GM12878 (cell line): ENCODE measurements around the gene PPP1R13L. TPM values are rescaled to one million over a fixed set of nuclear protein-coding genes. Genes with fewer than 3 reads are reported as not detected.

Experiments used
- ATAC-seq: fragments of 200-7000 bp; cut with Tn5 transposase; 3 replicates; pipeline ENCODE4 v1.9.1; 2020; ENCODE audit warnings: mild to moderate bottlenecking, moderate library complexity
- BruUV-seq: library from RNA; stranded (reverse); fragments of 400-500 nt; replicated peaks from 2 replicates; lab custom pipeline; 2021; lab: Mats Ljungman, UMichigan
- CTCF ChIA-PET: fragments of 300-600 bp; sonication (Branson Sonifier 250); formaldehyde crosslinking; extraction: SDS; loops from one replicate; lab custom pipeline; 2021; ENCODE audit warnings: inconsistent platforms; lab: Yijun Ruan, JAX
- POLR2A ChIA-PET: fragments of 350-600 bp; formaldehyde crosslinking; extraction: SDS; loops from one replicate; lab custom pipeline; 2021; ENCODE audit warnings: inconsistent platforms; lab: Charles Lee
- RAD21 ChIA-PET: fragments of 300-600 bp; sonication (Branson Sonifier 250); formaldehyde crosslinking; loops from one replicate; lab custom pipeline; 2023; ENCODE audit warnings: antibody characterized with exemption; ENCODE audit not compliant: unreplicated experiment; lab: Charles Lee
- SMC1A ChIA-PET: fragments of 300-600 bp; sonication (Branson Sonifier 250); formaldehyde crosslinking; loops from one replicate; lab custom pipeline; 2023; ENCODE audit not compliant: unreplicated experiment, uncharacterized antibody; lab: Charles Lee
- DNase-seq: peaks from one replicate; pipeline ENCODE4 v3.0.0-alpha.2; 2011; ENCODE audit warnings: low read depth, low spot score
- FAIRE-seq: peaks from 3 replicates; lab custom pipeline; 2011; peaks lifted over from hg19 to GRCh38; lab: Jason Lieb, UNC
- H2AFZ ChIP-seq: 2 replicates; pipeline ENCODE4 v1.6.0; 2011; ENCODE audit warnings: low read depth, low read length, control low read depth; ENCODE audit not compliant: control insufficient read depth
- H3K27ac ChIP-seq: 2 replicates; pipeline ENCODE4 v1.5.1; 2011; ENCODE audit warnings: control low read depth; ENCODE audit not compliant: control insufficient read depth, insufficient read depth
- H3K27me3 ChIP-seq, 2 experiments: replicated peaks in 1 of 2; 2 replicates each; pipeline versions ENCODE4 v1.6.0 to v1.6.1; 2011; ENCODE audit warnings: low read length in 1 of 2; ENCODE audit not compliant: control insufficient read depth in 2 of 2, insufficient read depth in 2 of 2
- H3K36me3 ChIP-seq, 2 experiments: 2 replicates each; pipeline ENCODE4 v1.5.1; 2011; ENCODE audit warnings: low read length in 1 of 2; ENCODE audit not compliant: control insufficient read depth in 2 of 2, insufficient read depth in 2 of 2
- H3K4me1 ChIP-seq: 2 replicates; pipeline ENCODE4 v1.6.1; 2011; ENCODE audit warnings: mild to moderate bottlenecking, low read length, moderate library complexity, mixed read lengths; ENCODE audit not compliant: control insufficient read depth, insufficient read depth
- H3K4me2 ChIP-seq: 2 replicates; pipeline ENCODE4 v1.6.0; 2011; ENCODE audit warnings: control low read depth; ENCODE audit not compliant: control insufficient read depth, insufficient read depth
- H3K4me3 ChIP-seq: fragments of 200-600 bp; sonication (generic); 2 replicates; pipeline ENCODE4 v1.5.1; 2016
- H3K79me2 ChIP-seq: 2 replicates; pipeline ENCODE4 v1.6.0; 2011; ENCODE audit warnings: low read length; ENCODE audit not compliant: control insufficient read depth, insufficient read depth
- H3K9ac ChIP-seq: 2 replicates; pipeline ENCODE4 v1.8.0; 2011; ENCODE audit warnings: low read length, control low read depth, mixed read lengths; ENCODE audit not compliant: control insufficient read depth, insufficient read depth
- H3K9me3 ChIP-seq: replicated peaks from 3 replicates; pipeline ENCODE4 v1.5.1; 2011; ENCODE audit warnings: mild to moderate bottlenecking, low read length; ENCODE audit not compliant: control insufficient read depth, insufficient read depth
- H4K20me1 ChIP-seq: 2 replicates; pipeline ENCODE4 v1.6.0; 2011; ENCODE audit not compliant: control insufficient read depth, insufficient read depth
- CEBPB ChIP-seq, 2 experiments: fragments of 150-350 bp in 1 of 2; IDR thresholded peaks; 2 replicates each; pipeline ENCODE4 v1.6.1; 2012 to 2014; ENCODE audit warnings: low read depth in 2 of 2, low read length in 2 of 2, borderline replicate concordance in 1 of 2, inconsistent platforms in 1 of 2
- CHD4 ChIP-seq: fragments of 200-600 bp; sonication (generic); IDR thresholded peaks from 2 replicates; pipeline ENCODE4 v1.6.1; 2016; ENCODE audit warnings: mild to moderate bottlenecking
- ETV6 ChIP-seq, 2 experiments: fragments of 450-650 bp in 1 of 2; IDR thresholded peaks in 1 of 2; conservative IDR thresholded peaks in 1 of 2; 2 replicates each; pipeline ENCODE4 v1.6.1; 2014; ENCODE audit warnings: antibody characterized with exemption in 1 of 2, borderline replicate concordance in 1 of 2, low read depth in 1 of 2, mild to moderate bottlenecking in 1 of 2, moderate library complexity in 1 of 2
- FOS ChIP-seq: IDR thresholded peaks from 3 replicates; pipeline ENCODE4 v1.6.1; 2011; ENCODE audit warnings: borderline replicate concordance; ENCODE audit not compliant: insufficient read length; ENCODE audit errors: extremely low read depth
- FOXK2 ChIP-seq: fragments of 450-650 bp; IDR thresholded peaks from 2 replicates; pipeline ENCODE4 v1.6.1; 2017; ENCODE audit warnings: mild to moderate bottlenecking, moderate library complexity
- MYC ChIP-seq: IDR thresholded peaks from 2 replicates; pipeline ENCODE4 v1.6.1; 2011; ENCODE audit warnings: mild to moderate bottlenecking, low read length, moderate library complexity, inconsistent platforms; ENCODE audit not compliant: insufficient read depth, insufficient replicate concordance, insufficient read length, severe bottlenecking
- NFYB ChIP-seq: IDR thresholded peaks from 2 replicates; pipeline ENCODE4 v1.6.1; 2011; ENCODE audit warnings: low read depth, mild to moderate bottlenecking, low read length, improper control_type of control experiment, moderate library complexity; ENCODE audit not compliant: insufficient read depth
- TBL1XR1 ChIP-seq: IDR thresholded peaks from 2 replicates; pipeline ENCODE4 v1.6.1; 2012; ENCODE audit warnings: low read depth, low read length, improper control_type of control experiment
- ZBED1 ChIP-seq: IDR thresholded peaks from 2 replicates; pipeline ENCODE4 v1.6.1; 2016; ENCODE audit warnings: borderline replicate concordance
- WGBS: methylation state at CpG from one replicate; pipeline ENCODE4 v1.1.6; 2016; ENCODE audit warnings: low lambda C conversion rate; ENCODE audit not compliant: insufficient replicate concordance, insufficient coverage; ENCODE audit errors: missing lambda C conversion rate; 5-methylcytosine and 5-hydroxymethylcytosine counted together
- in situ Hi-C: fragments of 300-500 bp; cut with MboI; formaldehyde crosslinking; loops from 9 replicates; pipeline ENCODE4 v1.14.3; 2018; ENCODE audit warnings: mixed read lengths
- intact Hi-C: fragments of 100-400 bp; cut with micrococcal nuclease; formaldehyde crosslinking; loops from one replicate; pipeline ENCODE4 v1.14.2; 2022; ENCODE audit not compliant: unreplicated experiment
- polyA plus RNA-seq, 11 experiments: library from polyadenylated mRNA; depleted of rRNA in 4 of 11; unstranded in 6 of 11; stranded (reverse) in 5 of 11; fragments of >200 nt; fragmentation: Nextera tagmentation in 4 of 11; fragmentation: Illumina TruSeq in 1 of 11; extraction: Ambion mirVana in 4 of 11; extraction: Trizol in 1 of 11; gene quantifications; 1 replicate in 1 of 11; 2 replicates in 10 of 11; pipeline versions ENCODE4 v1.2.1 to v1.2.3, GENCODE V29; 2011 to 2016; ENCODE audit warnings: inconsistent platforms in 2 of 11, missing spikeins in 2 of 11, low read depth in 1 of 11
- total RNA-seq, 4 experiments: library from RNA; depleted of rRNA in 3 of 4; stranded (reverse); fragments of >200 nt in 3 of 4; fragmentation: Illumina TruSeq in 1 of 4; extraction: Trizol in 1 of 4; gene quantifications; 2 replicates each; pipeline versions ENCODE4 v1.2.1 to v1.2.3, GENCODE V29; 2013 to 2021
- TF ChIP-seq, protein P1 (sequence below): fragments of 450-650 bp; IDR thresholded peaks from 2 replicates; pipeline ENCODE4 v1.6.1; 2016; ENCODE audit warnings: mild to moderate bottlenecking
- TF ChIP-seq, protein P2 (sequence below): fragments of 450-650 bp; IDR thresholded peaks from 2 replicates; pipeline ENCODE4 v1.6.1; 2016; ENCODE audit warnings: mild to moderate bottlenecking, moderate library complexity, borderline replicate concordance

PPP1R13L gene
- total and polyA plus RNA-seq, 10 of the 15 experiments (the other 5 are each of a cell fraction or from before 2014, with no cell fraction given): 0.40 to 10.0 (median 2.5) TPM

DNA sequence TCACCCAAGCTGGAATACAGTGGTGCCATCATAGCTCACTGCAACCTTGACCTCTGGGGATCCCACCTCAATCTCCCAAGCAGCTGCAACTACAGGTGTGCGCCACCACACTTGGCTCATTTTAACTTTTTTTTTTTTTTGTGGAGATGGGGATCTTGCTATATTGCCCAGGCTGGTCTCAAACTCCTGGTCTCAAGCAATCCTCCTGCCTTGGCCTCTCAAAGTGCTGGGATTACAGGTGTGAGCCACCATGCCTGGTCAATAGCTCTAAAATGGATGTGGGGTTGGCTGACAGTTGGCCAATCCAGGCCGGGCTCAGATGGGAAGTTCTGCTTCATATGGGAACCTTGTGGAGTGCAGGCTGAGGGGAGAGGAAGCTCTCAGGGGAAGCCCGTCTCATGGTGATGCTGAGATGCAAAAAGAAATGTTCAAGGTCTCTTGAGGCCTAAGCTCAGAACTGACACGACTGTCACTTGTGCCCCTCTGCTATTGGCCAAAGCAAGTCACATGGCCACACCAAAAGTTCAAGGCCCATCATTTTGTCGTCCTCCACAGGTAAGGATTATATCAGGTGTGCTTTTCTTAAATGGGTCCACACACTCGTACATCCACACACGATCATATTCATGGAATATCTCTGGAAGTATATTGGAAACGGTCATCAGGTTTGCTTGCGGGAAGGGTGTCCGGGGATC, 71.1 kb downstream of the PPP1R13L start (continued):
- TF ChIP-seq CEBPB (IDR thresholded peaks at IDR 0.05; ENCODE audit: borderline replicate concordance in 1 of 2, low read depth in 2 of 2, low read length in 2 of 2) (no peak), MYC (no peak), NFYB (0 out of 2 replicates have a peak, but pooled peaks have one; percentile 11), TBL1XR1 (no peak), FOXK2 (no peak)
- TF ChIP-seq, all 136 proteins: peak for 2

DNA sequence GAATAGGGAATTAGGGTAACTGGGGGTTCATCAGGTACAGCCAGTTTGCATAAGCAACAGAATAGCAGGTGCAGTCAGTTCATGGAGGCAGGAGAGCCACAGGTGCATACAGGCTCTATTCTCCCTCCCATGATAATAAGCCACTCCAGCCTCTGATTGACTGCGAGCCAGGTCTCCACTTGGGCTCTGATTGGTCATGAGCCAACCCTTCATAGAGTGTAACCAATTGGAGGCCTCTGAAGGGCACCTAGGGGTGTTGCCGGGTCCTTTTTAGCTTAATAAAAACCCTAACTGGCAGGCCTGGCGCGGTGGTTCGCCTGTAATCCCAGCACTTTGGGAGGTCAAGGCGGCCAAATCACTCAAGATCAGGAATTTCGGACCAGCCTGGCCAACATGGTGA, 73.5 kb downstream of the PPP1R13L start:
- no peaks in the 10 kb centered on the region for H4K20me1 ChIP-seq
- SMC1A ChIA-PET: no interaction called here
- no peak overlapping the region for H3K27ac ChIP-seq
- H2AFZ ChIP-seq: no peak overlapping the region
- TF ChIP-seq FOS: no peak
- TF ChIP-seq, protein P1, sequence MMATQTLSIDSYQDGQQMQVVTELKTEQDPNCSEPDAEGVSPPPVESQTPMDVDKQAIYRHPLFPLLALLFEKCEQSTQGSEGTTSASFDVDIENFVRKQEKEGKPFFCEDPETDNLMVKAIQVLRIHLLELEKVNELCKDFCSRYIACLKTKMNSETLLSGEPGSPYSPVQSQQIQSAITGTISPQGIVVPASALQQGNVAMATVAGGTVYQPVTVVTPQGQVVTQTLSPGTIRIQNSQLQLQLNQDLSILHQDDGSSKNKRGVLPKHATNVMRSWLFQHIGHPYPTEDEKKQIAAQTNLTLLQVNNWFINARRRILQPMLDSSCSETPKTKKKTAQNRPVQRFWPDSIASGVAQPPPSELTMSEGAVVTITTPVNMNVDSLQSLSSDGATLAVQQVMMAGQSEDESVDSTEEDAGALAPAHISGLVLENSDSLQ: 0 out of 2 replicates have a peak, but pooled peaks have one; percentile 26
- TF ChIP-seq ZBED1: no peak
- TF ChIP-seq, protein P2, sequence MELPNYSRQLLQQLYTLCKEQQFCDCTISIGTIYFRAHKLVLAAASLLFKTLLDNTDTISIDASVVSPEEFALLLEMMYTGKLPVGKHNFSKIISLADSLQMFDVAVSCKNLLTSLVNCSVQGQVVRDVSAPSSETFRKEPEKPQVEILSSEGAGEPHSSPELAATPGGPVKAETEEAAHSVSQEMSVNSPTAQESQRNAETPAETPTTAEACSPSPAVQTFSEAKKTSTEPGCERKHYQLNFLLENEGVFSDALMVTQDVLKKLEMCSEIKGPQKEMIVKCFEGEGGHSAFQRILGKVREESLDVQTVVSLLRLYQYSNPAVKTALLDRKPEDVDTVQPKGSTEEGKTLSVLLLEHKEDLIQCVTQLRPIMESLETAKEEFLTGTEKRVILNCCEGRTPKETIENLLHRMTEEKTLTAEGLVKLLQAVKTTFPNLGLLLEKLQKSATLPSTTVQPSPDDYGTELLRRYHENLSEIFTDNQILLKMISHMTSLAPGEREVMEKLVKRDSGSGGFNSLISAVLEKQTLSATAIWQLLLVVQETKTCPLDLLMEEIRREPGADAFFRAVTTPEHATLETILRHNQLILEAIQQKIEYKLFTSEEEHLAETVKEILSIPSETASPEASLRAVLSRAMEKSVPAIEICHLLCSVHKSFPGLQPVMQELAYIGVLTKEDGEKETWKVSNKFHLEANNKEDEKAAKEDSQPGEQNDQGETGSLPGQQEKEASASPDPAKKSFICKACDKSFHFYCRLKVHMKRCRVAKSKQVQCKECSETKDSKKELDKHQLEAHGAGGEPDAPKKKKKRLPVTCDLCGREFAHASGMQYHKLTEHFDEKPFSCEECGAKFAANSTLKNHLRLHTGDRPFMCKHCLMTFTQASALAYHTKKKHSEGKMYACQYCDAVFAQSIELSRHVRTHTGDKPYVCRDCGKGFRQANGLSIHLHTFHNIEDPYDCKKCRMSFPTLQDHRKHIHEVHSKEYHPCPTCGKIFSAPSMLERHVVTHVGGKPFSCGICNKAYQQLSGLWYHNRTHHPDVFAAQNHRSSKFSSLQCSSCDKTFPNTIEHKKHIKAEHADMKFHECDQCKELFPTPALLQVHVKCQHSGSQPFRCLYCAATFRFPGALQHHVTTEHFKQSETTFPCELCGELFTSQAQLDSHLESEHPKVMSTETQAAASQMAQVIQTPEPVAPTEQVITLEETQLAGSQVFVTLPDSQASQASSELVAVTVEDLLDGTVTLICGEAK: no peak
- TF ChIP-seq CHD4: no peak
- no peak for TF ChIP-seq ETV6 (conservative IDR thresholded peaks at IDR 0.05 in 1 of 2, IDR thresholded peaks at IDR 0.05 in 1 of 2; ENCODE audit: borderline replicate concordance in 1 of 2, low read depth in 1 of 2)
- TF ChIP-seq NFYB: peak; percentile 47; the same call in 1 of the 2 replicates
- no peak overlapping the region for H3K4me2 ChIP-seq
- no peaks in the 10 kb centered on the region for H3K79me2 ChIP-seq
- no peaks in the 10 kb centered on the region for H3K36me3 ChIP-seq
- FAIRE-seq (no peak), ATAC-seq (peak; percentile 34), DNase-seq (no peak)
- no peaks in the 10 kb centered on the region for H3K9me3 ChIP-seq
- no peak overlapping the region for H3K4me3 ChIP-seq
- no peaks in the 10 kb centered on the region for H3K4me1 ChIP-seq
- no peaks in the 10 kb centered on the region for H3K27me3 ChIP-seq
- CTCF ChIA-PET: no interaction called here
- RAD21 ChIA-PET: no interaction called here
- in situ Hi-C loops: loop anchor here (10.0 kb wide), 1 partner anchor 427 kb away; the partner anchor contains the start of gene APOE
- intact Hi-C loops: loop anchor here (10.0 kb wide), 1 partner anchor 237 kb away; the partner anchor contains the start of gene PPP1R37
- 62% methylated on average over 7 of the region's 7 CpGs for WGBS
- H3K9ac ChIP-seq: no peak overlapping the region
- POLR2A ChIA-PET: interaction anchor here (0.6 kb wide), 1 partner anchor 11 kb away, joined by 3 read pairs; no protein-coding TSS in a partner anchor
- BruUV-seq: no TSS peak
